HFF-Myc (cell line): Measurements from ENCODE around the gene PI4KA.

Experiments used
- DNase-seq: peaks from one replicate; pipeline ENCODE4 v3.0.0-alpha.2; 2011; ENCODE audit warnings: low read depth; ENCODE audit errors: extremely low read depth
- H3K4me3 ChIP-seq: replicated peaks from 2 replicates; pipeline ENCODE4 v1.5.1; 2011; ENCODE audit warnings: low read depth, mild to moderate bottlenecking, control low read depth, low read length
- TF ChIP-seq, protein P1 (sequence below): IDR thresholded peaks from 2 replicates; pipeline ENCODE4 v1.5.1; 2012; ENCODE audit warnings: mild to moderate bottlenecking, low read depth, low read length, control low read depth; ENCODE audit errors: missing control alignments

The PI4KA gene

GRCh38 chr22:20857838-20858614, 585 bp downstream of the PI4KA start:
- DNase-seq: peak; percentile 25
- TF ChIP-seq, protein P1, sequence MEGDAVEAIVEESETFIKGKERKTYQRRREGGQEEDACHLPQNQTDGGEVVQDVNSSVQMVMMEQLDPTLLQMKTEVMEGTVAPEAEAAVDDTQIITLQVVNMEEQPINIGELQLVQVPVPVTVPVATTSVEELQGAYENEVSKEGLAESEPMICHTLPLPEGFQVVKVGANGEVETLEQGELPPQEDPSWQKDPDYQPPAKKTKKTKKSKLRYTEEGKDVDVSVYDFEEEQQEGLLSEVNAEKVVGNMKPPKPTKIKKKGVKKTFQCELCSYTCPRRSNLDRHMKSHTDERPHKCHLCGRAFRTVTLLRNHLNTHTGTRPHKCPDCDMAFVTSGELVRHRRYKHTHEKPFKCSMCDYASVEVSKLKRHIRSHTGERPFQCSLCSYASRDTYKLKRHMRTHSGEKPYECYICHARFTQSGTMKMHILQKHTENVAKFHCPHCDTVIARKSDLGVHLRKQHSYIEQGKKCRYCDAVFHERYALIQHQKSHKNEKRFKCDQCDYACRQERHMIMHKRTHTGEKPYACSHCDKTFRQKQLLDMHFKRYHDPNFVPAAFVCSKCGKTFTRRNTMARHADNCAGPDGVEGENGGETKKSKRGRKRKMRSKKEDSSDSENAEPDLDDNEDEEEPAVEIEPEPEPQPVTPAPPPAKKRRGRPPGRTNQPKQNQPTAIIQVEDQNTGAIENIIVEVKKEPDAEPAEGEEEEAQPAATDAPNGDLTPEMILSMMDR: no peak
- peak overlapping the region; percentile 84 for H3K4me3 ChIP-seq

- H3K4me3 ChIP-seq: peak overlapping the region; percentile 84
- no peak for DNase-seq
- TF ChIP-seq, protein P1: no peak
Measured at GRCh38 chr22:20857247-20857643, 1.4 kb downstream of the PI4KA start.

- DNase-seq: no peak
- TF ChIP-seq, protein P1: no peak
- H3K4me3 ChIP-seq: no peak overlapping the region
Measured at GRCh38 chr22:20853236-20853660, 5.4 kb downstream of the PI4KA start.

GRCh38 chr22:20852503-20852902, 6.1 kb downstream of the PI4KA start:
- TF ChIP-seq, protein P1: no peak
- no peak for DNase-seq

DNA sequence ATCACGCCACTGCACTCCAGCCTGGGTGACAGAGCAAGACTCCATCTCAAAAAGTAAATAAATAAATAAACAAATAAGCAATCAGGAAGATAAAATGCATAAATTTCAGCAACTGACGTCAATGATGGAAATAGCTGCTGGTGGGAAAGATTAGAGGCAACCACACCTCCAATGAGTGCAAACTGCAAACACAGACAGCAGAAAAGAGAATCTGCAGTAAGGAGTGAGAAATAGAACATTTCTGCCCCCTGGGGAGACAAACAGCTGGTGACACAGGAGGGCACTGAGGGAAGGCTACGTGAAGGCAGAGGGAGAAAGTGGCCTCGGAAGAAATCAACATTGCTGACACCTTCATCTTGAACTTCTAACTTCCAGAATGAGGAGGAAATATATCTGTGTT, 6.5 kb downstream of the PI4KA start:
- no peak overlapping the region for H3K4me3 ChIP-seq
- DNase-seq: no peak
- TF ChIP-seq, protein P1: no peak

More at GRCh38 chr22:20852503-20852902, 6.1 kb downstream of the PI4KA start:
- H3K4me3 ChIP-seq: no peak overlapping the region

DNA sequence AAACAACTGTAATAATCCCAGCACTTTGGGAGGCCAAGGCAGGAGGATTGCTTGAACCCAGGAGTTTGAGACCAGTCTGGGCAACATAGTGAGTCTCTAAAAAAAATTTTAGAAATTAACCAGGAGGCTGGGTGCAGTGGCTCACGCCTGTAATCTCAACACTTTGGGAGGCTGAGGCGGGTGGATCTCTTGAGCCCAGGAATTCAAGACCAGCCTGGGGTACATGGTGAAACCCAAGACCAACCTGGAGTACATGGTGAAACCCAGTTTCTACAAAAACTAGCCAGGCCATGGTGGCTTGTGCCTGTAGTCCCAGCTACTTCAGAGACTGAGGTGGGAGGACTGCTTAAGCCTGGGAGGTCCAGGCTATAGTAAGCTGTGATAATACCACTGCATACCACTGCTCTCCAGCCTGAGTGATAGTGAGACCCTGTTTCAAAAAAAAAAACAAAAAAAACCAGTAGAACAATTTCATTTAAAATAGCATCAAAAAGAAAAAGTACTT, 11.2 kb downstream of the PI4KA start:
- no peak for DNase-seq
- TF ChIP-seq, protein P1: no peak
- H3K4me3 ChIP-seq: no peak overlapping the region
